ENCODE measurements around the gene F2.

The F2 gene

DNA sequence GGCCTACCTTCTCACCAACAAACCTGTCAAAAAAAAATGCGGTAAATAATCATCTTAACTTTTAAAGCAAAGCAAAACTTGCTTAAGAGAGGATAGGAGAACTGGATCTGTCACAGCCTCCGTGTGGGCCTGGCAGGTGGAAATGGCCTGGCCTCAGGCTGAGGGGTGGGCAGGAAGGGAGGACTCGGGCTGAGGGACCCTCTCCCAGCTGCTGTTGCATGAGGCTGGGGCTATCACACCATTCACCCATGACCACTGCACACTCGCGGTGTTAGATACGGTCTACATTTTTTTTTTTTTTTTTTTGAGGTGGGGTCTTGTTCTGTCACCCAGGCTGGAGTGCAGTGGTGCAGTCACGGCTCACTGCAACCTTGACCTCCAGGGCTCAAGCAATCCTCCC is 43.1 kb upstream of the F2 start:
- Histone ChIP-seq H4K20me1 (no peaks in the 10 kb centered on the region), H3K9me3 (replicated peaks in 1 of 11) (no peaks in the 10 kb centered on the region), H3K36me3 (peaks cover 39 to 69% (median 45%) of the 10 kb centered on the region in 11 experiments), H3K27ac (peak overlapping the region; percentile 92 to 100 (median 99)), H3K27me3 (no peaks in the 10 kb centered on the region; a peak in 1 of 22 replicates), H3K9ac (peak overlapping the region; percentile 69 to 98 (median 93); a peak in 21 of 22 replicates), H3K4me3 (peak overlapping the region in 5 of 10 experiments; percentile 4 to 25 (median 16); a peak in 7 of 20 replicates), H3K4me2 (peak overlapping the region; percentile 80 to 98 (median 91)), H3K4me1 (peaks cover 74 to 86% (median 81%) of the 10 kb centered on the region in 10 experiments)
- no peak for TF ChIP-seq Cebpa-rat (IDR thresholded peaks at IDR 0.05)

DNA sequence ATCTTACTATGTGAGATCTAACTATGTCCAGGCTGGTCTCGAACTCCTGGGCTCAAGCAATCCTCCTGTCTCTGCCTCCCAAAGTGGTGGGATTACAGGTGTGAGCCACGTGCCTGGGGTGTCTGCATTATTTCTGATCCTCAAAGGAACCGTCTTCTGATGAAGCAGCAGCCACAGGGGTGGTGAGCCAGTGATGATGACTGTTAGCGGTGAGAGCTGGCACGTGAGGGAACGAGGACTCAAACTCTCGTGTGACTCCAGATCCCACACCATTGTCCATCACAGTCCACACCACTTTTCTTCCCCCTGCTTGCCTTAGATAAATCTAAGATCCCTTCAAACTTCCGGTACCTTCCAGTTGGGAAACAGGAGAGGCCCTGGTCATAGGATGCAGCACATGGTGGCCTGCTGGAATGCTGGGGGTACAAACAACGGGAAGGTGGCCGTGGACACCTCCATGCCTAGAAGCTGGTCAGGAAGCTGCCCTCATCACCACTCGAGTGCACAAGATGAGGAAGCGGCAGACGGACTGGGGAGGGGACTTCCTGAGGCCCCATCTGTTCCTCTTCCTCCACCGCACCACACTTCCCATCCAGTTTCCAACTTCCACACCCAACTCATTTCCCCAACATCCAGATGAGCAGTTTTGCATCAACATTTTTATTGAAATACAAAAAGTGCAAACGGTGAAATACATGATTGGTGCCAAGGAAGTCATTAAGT is 42.4 kb upstream of the F2 start:
- H4K20me1 ChIP-seq, result no peaks in the 10 kb centered on the region
- peak overlapping the region in 5 of 10 experiments; percentile 4 to 41 (median 20); a peak in 8 of 20 replicates for H3K4me3 ChIP-seq
- peak overlapping the region; percentile 92 to 100 (median 99) for H3K27ac ChIP-seq
- no peaks in the 10 kb centered on the region; a peak in 1 of 22 replicates for H3K27me3 ChIP-seq
- H3K9me3 ChIP-seq (replicated peaks in 1 of 11), result no peaks in the 10 kb centered on the region
- peaks cover 45 to 75% (median 52%) of the 10 kb centered on the region in 11 experiments for H3K36me3 ChIP-seq
- peak overlapping the region; percentile 17 to 98 (median 93); a peak in 21 of 22 replicates for H3K9ac ChIP-seq
- H3K4me1 ChIP-seq, result peaks cover 70 to 82% (median 78%) of the 10 kb centered on the region in 10 experiments
- peak overlapping the region; percentile 80 to 98 (median 91) for H3K4me2 ChIP-seq
- TF ChIP-seq Cebpa-rat (IDR thresholded peaks at IDR 0.05), result no peak

DNA sequence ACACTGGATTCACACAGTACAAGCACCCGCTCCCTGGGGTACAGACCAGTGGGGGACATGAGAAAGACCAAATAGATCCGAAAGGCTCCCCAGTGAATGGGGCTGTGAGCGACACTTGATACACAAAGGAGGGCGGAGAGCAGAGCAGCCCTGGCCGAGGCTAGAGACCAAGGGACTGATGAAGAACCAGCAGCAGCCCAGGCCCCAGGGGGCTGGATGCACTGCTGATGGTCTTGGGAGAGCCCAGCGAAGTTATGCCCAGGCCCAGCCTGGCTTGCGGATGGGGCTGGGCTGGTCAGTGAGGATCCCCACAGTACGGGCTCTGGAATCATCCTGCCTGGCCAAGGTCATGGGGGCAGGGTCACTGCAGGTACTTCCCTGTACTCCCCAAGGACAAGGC is 41.8 kb upstream of the F2 start:
- TF ChIP-seq Cebpa-rat (IDR thresholded peaks at IDR 0.05), result no peak
- H3K27me3 ChIP-seq, result no peaks in the 10 kb centered on the region; a peak in 1 of 22 replicates
- H3K4me3 ChIP-seq, result peak overlapping the region in 5 of 10 experiments; percentile 4 to 41 (median 27); a peak in 7 of 20 replicates
- peaks cover 64 to 77% (median 72%) of the 10 kb centered on the region in 10 experiments for H3K4me1 ChIP-seq
- H3K36me3 ChIP-seq, result peaks cover 51 to 78% (median 57%) of the 10 kb centered on the region in 11 experiments
- no peaks in the 10 kb centered on the region for H4K20me1 ChIP-seq
- no peaks in the 10 kb centered on the region for H3K9me3 ChIP-seq (replicated peaks in 1 of 11)
- peak overlapping the region; percentile 80 to 98 (median 91) for H3K4me2 ChIP-seq
- H3K9ac ChIP-seq, result peak overlapping the region; percentile 17 to 98 (median 93); a peak in 21 of 22 replicates
- H3K27ac ChIP-seq, result peak overlapping the region; percentile 39 to 100 (median 99); a peak in 21 of 22 replicates

DNA sequence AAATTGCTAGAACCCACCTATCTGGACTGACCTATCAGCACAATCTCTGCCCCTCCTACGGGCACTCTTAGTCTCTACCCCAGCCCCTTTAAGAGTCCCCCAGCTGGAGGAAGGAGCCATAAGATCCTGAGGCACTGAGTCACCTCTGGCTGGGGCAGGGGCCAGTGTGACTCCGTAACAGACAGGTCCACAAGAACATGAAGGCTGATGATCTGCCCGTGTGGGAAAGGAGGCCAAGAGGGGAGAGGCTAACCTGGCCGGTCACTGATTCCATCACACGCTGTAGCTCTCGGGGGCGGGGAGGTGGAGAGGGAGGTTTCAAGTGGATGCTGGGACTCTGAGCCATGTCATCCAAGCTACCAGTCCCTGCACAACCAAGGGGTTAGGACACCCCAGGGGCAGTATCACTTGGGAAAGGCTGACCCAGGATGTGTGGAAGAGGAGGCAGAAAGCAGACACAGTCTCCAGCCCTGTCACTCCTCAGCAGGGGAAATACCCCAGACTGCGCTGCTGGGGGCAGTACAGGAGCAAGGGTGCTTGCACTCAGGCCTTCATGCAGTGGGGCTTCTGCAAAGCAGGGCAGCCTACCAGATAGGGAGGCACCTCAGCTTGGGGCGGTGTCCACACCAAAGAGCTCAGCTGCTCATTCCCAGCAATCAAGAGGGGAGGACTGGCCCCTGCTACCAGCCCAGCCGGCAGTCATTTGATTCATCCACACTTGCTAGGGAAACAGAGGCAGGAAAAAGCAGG is 40.8 kb upstream of the F2 start:
- Histone ChIP-seq H3K9me3 (replicated peaks in 1 of 11) (no peaks in the 10 kb centered on the region), H3K27ac (peak overlapping the region in 10 of 11 experiments; percentile 96 to 100 (median 99); a peak in 19 of 22 replicates), H3K36me3 (peaks cover 55 to 81% (median 60%) of the 10 kb centered on the region in 11 experiments), H3K4me2 (peak overlapping the region; percentile 14 to 98 (median 91); a peak in 21 of 22 replicates), H3K4me3 (no peak overlapping the region; a peak in 2 of 20 replicates), H3K9ac (peak overlapping the region in 10 of 11 experiments; percentile 0 to 95 (median 69); a peak in 15 of 22 replicates), H3K4me1 (peaks cover 54 to 67% (median 62%) of the 10 kb centered on the region in 10 experiments), H3K27me3 (no peaks in the 10 kb centered on the region; a peak in 1 of 22 replicates), H4K20me1 (no peaks in the 10 kb centered on the region)
- TF ChIP-seq Cebpa-rat (IDR thresholded peaks at IDR 0.05), result no peak

DNA sequence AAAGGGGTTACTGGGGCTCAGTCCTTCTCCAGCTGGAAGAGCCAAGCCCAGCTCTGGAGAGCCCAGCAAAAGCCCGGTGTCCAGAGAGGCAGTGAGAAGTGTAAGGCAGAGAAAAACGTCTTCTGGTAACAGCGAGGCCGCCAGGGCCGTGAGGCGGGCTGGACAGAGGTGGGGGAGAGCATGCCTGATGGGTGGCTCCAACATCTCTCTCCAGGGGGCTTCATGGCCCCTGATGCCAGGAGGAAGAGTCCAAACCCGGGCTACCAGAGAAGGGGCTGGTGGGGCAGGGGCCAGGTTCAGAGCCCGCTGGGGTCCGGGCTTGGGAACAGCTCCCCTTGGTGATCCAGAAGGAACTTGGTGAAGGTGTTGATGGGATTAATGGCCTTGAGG is 40.3 kb upstream of the F2 start:
- Histone ChIP-seq H3K36me3 (peaks cover 53 to 80% (median 58%) of the 10 kb centered on the region in 11 experiments), H3K27me3 (no peaks in the 10 kb centered on the region; a peak in 1 of 22 replicates)

DNA sequence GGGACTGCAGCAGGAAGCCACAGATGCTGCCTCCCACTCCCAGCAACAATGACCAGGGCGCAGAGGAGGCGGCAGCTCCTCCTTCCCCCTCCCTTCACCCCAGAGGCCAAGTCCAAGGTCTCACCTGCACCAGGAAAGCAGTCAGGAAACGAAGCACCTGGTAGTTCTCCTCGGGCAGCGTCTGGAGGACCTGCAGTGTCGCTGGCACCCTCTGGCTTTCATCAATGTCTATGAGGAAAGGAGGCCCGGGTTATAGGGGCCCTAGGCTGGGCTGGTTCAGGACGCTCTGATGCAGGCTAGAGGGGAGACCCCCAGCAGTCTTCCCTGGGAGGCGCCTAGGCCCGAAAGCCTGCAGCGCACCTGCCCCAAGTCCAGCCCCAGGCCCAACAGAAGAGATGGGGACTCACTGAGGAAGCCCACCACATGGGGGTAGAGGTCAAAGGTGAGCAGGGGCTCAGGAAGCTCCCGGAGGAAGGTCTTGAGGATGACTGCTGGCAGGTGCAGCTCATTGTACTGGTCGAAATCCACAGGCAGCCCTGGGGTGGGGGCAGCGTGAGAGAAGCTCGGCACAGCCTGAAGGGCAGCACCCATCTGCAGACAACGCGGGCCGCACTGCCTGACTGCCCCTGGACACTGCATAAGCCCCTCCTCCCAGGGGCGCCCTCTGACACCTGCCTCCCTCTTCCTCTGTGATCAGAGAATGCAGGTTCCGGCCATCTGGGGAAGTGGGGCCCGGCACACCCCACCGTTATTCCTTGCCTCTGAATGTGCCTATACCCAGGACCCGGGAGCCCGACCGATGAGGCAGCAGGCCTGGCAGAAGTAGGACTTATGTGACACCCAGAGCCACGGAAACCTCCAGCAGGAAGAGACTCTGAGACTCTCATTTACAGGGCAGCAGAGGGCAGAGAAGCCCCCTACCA is 39.5 kb upstream of the F2 start:
- H3K9ac ChIP-seq, result peak overlapping the region in 4 of 11 experiments; percentile 14 to 95 (median 94); a peak in 4 of 22 replicates
- no peaks in the 10 kb centered on the region for H3K27me3 ChIP-seq
- no peak overlapping the region for H3K4me3 ChIP-seq
- H4K20me1 ChIP-seq, result no peaks in the 10 kb centered on the region
- H3K4me1 ChIP-seq, result peaks cover 45 to 61% (median 53%) of the 10 kb centered on the region in 10 experiments
- H3K36me3 ChIP-seq, result peaks cover 50 to 83% (median 62%) of the 10 kb centered on the region in 11 experiments
- peak overlapping the region in 8 of 11 experiments; percentile 97 to 100 (median 100); a peak in 16 of 22 replicates for H3K27ac ChIP-seq
- no peaks in the 10 kb centered on the region for H3K9me3 ChIP-seq (replicated peaks in 1 of 11)
- no peak for TF ChIP-seq Cebpa-rat (IDR thresholded peaks at IDR 0.05)
- H3K4me2 ChIP-seq, result peak overlapping the region in 3 of 11 experiments; percentile 95 to 98 (median 97); a peak in 3 of 22 replicates

More for the DNA sequence above, 40.3 kb upstream of the F2 start:
- no peaks in the 10 kb centered on the region for H4K20me1 ChIP-seq
- H3K4me2 ChIP-seq, result peak overlapping the region in 9 of 11 experiments; percentile 14 to 98 (median 91); a peak in 15 of 22 replicates
- no peak for TF ChIP-seq Cebpa-rat (IDR thresholded peaks at IDR 0.05)
- peak overlapping the region in 10 of 11 experiments; percentile 96 to 100 (median 99); a peak in 17 of 22 replicates for H3K27ac ChIP-seq
- peak overlapping the region in 9 of 11 experiments; percentile 27 to 95 (median 90); a peak in 15 of 22 replicates for H3K9ac ChIP-seq
- peaks cover 48 to 61% (median 57%) of the 10 kb centered on the region in 10 experiments for H3K4me1 ChIP-seq
- H3K4me3 ChIP-seq, result no peak overlapping the region; a peak in 1 of 20 replicates
- H3K9me3 ChIP-seq (replicated peaks in 1 of 11), result no peaks in the 10 kb centered on the region

DNA sequence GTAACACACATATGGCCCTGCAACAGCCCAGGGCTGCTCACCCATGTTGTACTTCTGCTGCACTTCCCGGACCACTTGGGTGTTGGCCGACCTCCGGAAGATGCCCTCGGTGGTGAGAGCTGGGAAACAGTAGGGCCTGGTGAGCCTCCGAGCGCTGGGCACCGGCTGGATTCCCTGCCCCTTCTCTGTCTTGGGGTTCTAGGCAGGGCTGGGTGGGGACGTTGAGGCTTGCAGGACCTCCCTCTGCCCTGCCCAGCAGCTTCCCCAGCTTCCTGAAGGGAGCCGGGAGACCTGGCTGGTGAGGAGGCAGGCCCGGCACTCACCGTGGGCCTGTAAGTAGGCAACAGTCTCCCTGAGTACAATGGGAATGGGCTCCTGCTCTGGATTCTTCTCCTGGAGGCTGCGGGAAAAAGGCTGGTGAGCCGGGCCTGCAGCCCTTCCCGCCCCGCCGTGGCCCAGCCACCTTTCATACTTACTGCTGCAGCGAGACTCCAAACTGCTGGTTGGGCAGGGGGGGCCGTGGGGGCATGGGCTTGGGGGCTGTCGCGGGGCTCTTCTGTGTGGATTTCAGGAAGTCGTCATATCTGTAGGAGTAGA is 38.8 kb upstream of the F2 start:
- TF ChIP-seq Cebpa-rat (IDR thresholded peaks at IDR 0.05), result no peak
- H3K4me3 ChIP-seq, result no peak overlapping the region

More for the DNA sequence above, 38.8 kb upstream of the F2 start:
- H3K4me2 ChIP-seq, result no peak overlapping the region
- H3K4me1 ChIP-seq, result peaks cover 41 to 61% (median 53%) of the 10 kb centered on the region in 10 experiments
- H3K36me3 ChIP-seq, result peaks cover 55 to 88% (median 68%) of the 10 kb centered on the region in 11 experiments
- H3K27me3 ChIP-seq, result no peaks in the 10 kb centered on the region
- no peaks in the 10 kb centered on the region for H4K20me1 ChIP-seq
- H3K9ac ChIP-seq, result 0 out of 22 replicates have a peak overlapping the region, but pooled peaks of 2 of the 11 experiments have one; percentile 14 to 18
- peak overlapping the region in 6 of 11 experiments; percentile 31 to 100 (median 98); a peak in 8 of 22 replicates for H3K27ac ChIP-seq
- no peaks in the 10 kb centered on the region for H3K9me3 ChIP-seq (replicated peaks in 1 of 11)

All from BLaER1 treated with 17β-estradiol and CSF1 and Interleukin-3, amounts not matched to agents 10 nM and 100 nM (cell line).